ENCODE data around the gene CA11. TPM values are rescaled to one million over a fixed set of nuclear protein-coding genes. Genes with fewer than 3 reads are reported as not detected.
A peak's percentile ranks its signal among the peaks of the same experiment; 100 is the strongest.

The CA11 gene
- total and polyA plus RNA-seq, 9 of the 15 experiments (the other 6 are each of a cell fraction or from before 2014, with no cell fraction given): 2.9 to 19.9 (median 8.3) TPM

GRCh38 chr19:48614436-48615230 is 31.4 kb downstream of the CA11 start, which contains the start of gene FAM83E (continued):
- no peak for TF ChIP-seq ZNF197 (CRISPR knock-in tag; IDR thresholded peaks at IDR 0.05; ENCODE audit: low read depth)
- TF ChIP-seq RUNX1 (IDR thresholded peaks at IDR 0.05; ENCODE audit: low read depth): no peak
- peak; percentile 30; the same call in 1 of the 2 replicates for TF ChIP-seq ZNF830 (CRISPR knock-in tag; IDR thresholded peaks at IDR 0.05)
- TF ChIP-seq NR2C1 (IDR thresholded peaks at IDR 0.05): no peak
- TF ChIP-seq NR2C1 (tag; IDR thresholded peaks at IDR 0.05): no peak
- TF ChIP-seq SRSF3 (IDR thresholded peaks at IDR 0.05; ENCODE audit: insufficient read depth, low read length): no peak
- peak; percentile 30 for TF ChIP-seq ZFX (CRISPR knock-in tag; IDR thresholded peaks at IDR 0.05)
- TF ChIP-seq, protein P1, sequence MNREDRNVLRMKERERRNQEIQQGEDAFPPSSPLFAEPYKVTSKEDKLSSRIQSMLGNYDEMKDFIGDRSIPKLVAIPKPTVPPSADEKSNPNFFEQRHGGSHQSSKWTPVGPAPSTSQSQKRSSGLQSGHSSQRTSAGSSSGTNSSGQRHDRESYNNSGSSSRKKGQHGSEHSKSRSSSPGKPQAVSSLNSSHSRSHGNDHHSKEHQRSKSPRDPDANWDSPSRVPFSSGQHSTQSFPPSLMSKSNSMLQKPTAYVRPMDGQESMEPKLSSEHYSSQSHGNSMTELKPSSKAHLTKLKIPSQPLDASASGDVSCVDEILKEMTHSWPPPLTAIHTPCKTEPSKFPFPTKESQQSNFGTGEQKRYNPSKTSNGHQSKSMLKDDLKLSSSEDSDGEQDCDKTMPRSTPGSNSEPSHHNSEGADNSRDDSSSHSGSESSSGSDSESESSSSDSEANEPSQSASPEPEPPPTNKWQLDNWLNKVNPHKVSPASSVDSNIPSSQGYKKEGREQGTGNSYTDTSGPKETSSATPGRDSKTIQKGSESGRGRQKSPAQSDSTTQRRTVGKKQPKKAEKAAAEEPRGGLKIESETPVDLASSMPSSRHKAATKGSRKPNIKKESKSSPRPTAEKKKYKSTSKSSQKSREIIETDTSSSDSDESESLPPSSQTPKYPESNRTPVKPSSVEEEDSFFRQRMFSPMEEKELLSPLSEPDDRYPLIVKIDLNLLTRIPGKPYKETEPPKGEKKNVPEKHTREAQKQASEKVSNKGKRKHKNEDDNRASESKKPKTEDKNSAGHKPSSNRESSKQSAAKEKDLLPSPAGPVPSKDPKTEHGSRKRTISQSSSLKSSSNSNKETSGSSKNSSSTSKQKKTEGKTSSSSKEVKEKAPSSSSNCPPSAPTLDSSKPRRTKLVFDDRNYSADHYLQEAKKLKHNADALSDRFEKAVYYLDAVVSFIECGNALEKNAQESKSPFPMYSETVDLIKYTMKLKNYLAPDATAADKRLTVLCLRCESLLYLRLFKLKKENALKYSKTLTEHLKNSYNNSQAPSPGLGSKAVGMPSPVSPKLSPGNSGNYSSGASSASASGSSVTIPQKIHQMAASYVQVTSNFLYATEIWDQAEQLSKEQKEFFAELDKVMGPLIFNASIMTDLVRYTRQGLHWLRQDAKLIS (CRISPR knock-in tag; IDR thresholded peaks at IDR 0.05): no peak; the same call in 1 of the 2 replicates
- no peak for TF ChIP-seq ZBTB12 (CRISPR knock-in tag; IDR thresholded peaks at IDR 0.05)
- no peak for TF ChIP-seq ZC3H8 (IDR thresholded peaks at IDR 0.05)
- TF ChIP-seq, protein P2, sequence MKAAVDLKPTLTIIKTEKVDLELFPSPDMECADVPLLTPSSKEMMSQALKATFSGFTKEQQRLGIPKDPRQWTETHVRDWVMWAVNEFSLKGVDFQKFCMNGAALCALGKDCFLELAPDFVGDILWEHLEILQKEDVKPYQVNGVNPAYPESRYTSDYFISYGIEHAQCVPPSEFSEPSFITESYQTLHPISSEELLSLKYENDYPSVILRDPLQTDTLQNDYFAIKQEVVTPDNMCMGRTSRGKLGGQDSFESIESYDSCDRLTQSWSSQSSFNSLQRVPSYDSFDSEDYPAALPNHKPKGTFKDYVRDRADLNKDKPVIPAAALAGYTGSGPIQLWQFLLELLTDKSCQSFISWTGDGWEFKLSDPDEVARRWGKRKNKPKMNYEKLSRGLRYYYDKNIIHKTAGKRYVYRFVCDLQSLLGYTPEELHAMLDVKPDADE (conservative IDR thresholded peaks at IDR 0.05; ENCODE audit: control insufficient read depth, low read depth, low read length): no peak; the same call in 1 of the 2 replicates
- TF ChIP-seq HLTF (IDR thresholded peaks at IDR 0.05): no peak
- no peak for TF ChIP-seq PRPF4 (IDR thresholded peaks at IDR 0.05; ENCODE audit: insufficient read depth, low read depth, low read length, poor library complexity, severe bottlenecking)
- TF ChIP-seq, protein P3, sequence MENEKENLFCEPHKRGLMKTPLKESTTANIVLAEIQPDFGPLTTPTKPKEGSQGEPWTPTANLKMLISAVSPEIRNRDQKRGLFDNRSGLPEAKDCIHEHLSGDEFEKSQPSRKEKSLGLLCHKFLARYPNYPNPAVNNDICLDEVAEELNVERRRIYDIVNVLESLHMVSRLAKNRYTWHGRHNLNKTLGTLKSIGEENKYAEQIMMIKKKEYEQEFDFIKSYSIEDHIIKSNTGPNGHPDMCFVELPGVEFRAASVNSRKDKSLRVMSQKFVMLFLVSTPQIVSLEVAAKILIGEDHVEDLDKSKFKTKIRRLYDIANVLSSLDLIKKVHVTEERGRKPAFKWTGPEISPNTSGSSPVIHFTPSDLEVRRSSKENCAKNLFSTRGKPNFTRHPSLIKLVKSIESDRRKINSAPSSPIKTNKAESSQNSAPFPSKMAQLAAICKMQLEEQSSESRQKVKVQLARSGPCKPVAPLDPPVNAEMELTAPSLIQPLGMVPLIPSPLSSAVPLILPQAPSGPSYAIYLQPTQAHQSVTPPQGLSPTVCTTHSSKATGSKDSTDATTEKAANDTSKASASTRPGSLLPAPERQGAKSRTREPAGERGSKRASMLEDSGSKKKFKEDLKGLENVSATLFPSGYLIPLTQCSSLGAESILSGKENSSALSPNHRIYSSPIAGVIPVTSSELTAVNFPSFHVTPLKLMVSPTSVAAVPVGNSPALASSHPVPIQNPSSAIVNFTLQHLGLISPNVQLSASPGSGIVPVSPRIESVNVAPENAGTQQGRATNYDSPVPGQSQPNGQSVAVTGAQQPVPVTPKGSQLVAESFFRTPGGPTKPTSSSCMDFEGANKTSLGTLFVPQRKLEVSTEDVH (IDR thresholded peaks at IDR 0.05; ENCODE audit: low read depth, partially characterized antibody): peak; percentile 76
- 0 out of 2 replicates have a peak, but pooled peaks have one; percentile 13 for TF ChIP-seq CHCHD3 (CRISPR knock-in tag; IDR thresholded peaks at IDR 0.05)
- TF ChIP-seq POLR2AphosphoS5 (IDR thresholded peaks at IDR 0.05; ENCODE audit: control insufficient read depth, insufficient read depth, low read depth, low read length): peak; percentile 90
- peak; percentile 89 for TF ChIP-seq SIRT6 (IDR thresholded peaks at IDR 0.05; ENCODE audit: low read depth, low read length)
- no peak for TF ChIP-seq ZNF23 (CRISPR knock-in tag; IDR thresholded peaks at IDR 0.05)
- TF ChIP-seq PML (IDR thresholded peaks at IDR 0.05; ENCODE audit: low read length): peak; percentile 64; the same call in 1 of the 2 replicates
- TF ChIP-seq ZFPM2 (CRISPR knock-in tag; IDR thresholded peaks at IDR 0.05): 0 out of 2 replicates have a peak, but pooled peaks have one; percentile 26

All from K562 (cell line).